H1 (cell line): ENCODE measurements around the gene FAM50B. TPM values are rescaled to one million over a fixed set of nuclear protein-coding genes. Genes with fewer than 3 reads are reported as not detected.

Experiments
- CTCF ChIA-PET: fragments of 300-600 bp; sonication (Branson Sonifier 250); formaldehyde crosslinking; loops from one replicate; lab custom pipeline; 2021; ENCODE audit not compliant: partially characterized antibody; lab: Charles Lee
- POLR2A ChIA-PET: fragments of 300-600 bp; sonication (Branson Sonifier 250); formaldehyde crosslinking; loops from one replicate; lab custom pipeline; 2021; ENCODE audit warnings: inconsistent platforms; ENCODE audit not compliant: partially characterized antibody; lab: Charles Lee
- DNase-seq, 2 experiments: peaks; one replicate each; pipeline versions ENCODE4 v3.0.0 to v3.0.0-alpha.2; 2010 to 2022; ENCODE audit warnings: low spot score in 2 of 2, low read depth in 1 of 2, mixed read lengths in 1 of 2
- FAIRE-seq: peaks from 2 replicates; lab custom pipeline; 2011; peaks lifted over from hg19 to GRCh38; lab: Jason Lieb, UNC
- H2AFZ ChIP-seq: 2 replicates; pipeline ENCODE4 v1.8.1; 2012; ENCODE audit warnings: low read length, inconsistent platforms
- H2AK5ac ChIP-seq: 2 replicates; pipeline ENCODE4 v1.6.1; 2013; ENCODE audit warnings: low read depth, low read length
- H2BK120ac ChIP-seq: replicated peaks from 2 replicates; pipeline ENCODE3; 2013; ENCODE audit warnings: low read depth, low read length, inconsistent platforms
- H2BK12ac ChIP-seq: 2 replicates; pipeline ENCODE4 v1.6.1; 2013; ENCODE audit warnings: low read depth, low read length
- H2BK15ac ChIP-seq: 2 replicates; pipeline ENCODE4 v1.6.1; 2013; ENCODE audit warnings: low read length
- H2BK20ac ChIP-seq: 2 replicates; pipeline ENCODE4 v1.6.1; 2013; ENCODE audit warnings: low read length
- H2BK5ac ChIP-seq: 2 replicates; pipeline ENCODE4 v1.6.1; 2013; ENCODE audit warnings: low read depth, low read length
- H3K14ac ChIP-seq: 2 replicates; pipeline ENCODE4 v1.6.1; 2013; ENCODE audit warnings: inconsistent platforms; ENCODE audit not compliant: insufficient read length
- H3K18ac ChIP-seq: 2 replicates; pipeline ENCODE4 v1.6.1; 2013; ENCODE audit warnings: low read length; ENCODE audit errors: extremely low read depth
- H3K23ac ChIP-seq: 2 replicates; pipeline ENCODE4 v1.6.1; 2013; ENCODE audit warnings: inconsistent platforms; ENCODE audit not compliant: insufficient read length
- H3K23me2 ChIP-seq: 2 replicates; pipeline ENCODE4 v1.6.1; 2013; ENCODE audit warnings: low read depth, low read length
- H3K27ac ChIP-seq: 2 replicates; pipeline ENCODE4 v1.6.1; 2011; ENCODE audit warnings: low read depth, low read length, inconsistent platforms
- H3K27me3 ChIP-seq, 4 experiments: replicated peaks in 1 of 4; 1 replicate in 1 of 4; 2 replicates in 3 of 4; pipeline versions ENCODE4 v1.6.1 to v1.8.1; 2011 to 2013; ENCODE audit warnings: low read length in 3 of 4, mild to moderate bottlenecking in 3 of 4, inconsistent platforms in 2 of 4, mixed read lengths in 2 of 4, moderate library complexity in 1 of 4; ENCODE audit not compliant: control insufficient read depth in 3 of 4, insufficient read depth in 3 of 4; ENCODE audit errors: extremely low read depth in 1 of 4
- H3K36me3 ChIP-seq, 4 experiments: 2 replicates each; pipeline versions ENCODE4 v1.6.1 to v1.8.1; 2011 to 2013; ENCODE audit warnings: mild to moderate bottlenecking in 4 of 4, low read length in 3 of 4, moderate library complexity in 2 of 4, control low read depth in 1 of 4, inconsistent platforms in 1 of 4; ENCODE audit not compliant: insufficient read depth in 4 of 4, control insufficient read depth in 2 of 4
- H3K4ac ChIP-seq: replicated peaks from 2 replicates; pipeline ENCODE3; 2013; ENCODE audit warnings: low read length, low read depth, mixed read lengths, inconsistent platforms; ENCODE audit not compliant: insufficient read length
- H3K4me1 ChIP-seq, 4 experiments: replicated peaks in 1 of 4; 1 replicate in 1 of 4; 2 replicates in 3 of 4; pipeline versions ENCODE4 v1.6.1 to v1.8.1; 2011 to 2013; ENCODE audit warnings: low read length in 3 of 4, inconsistent platforms in 2 of 4, mixed read lengths in 1 of 4; ENCODE audit not compliant: insufficient read depth in 4 of 4, control insufficient read depth in 3 of 4
- H3K4me2 ChIP-seq, 2 experiments: 2 replicates each; pipeline versions ENCODE4 v1.6.1 to v1.8.1; 2011 to 2013; ENCODE audit warnings: low read depth in 2 of 2, low read length in 2 of 2, control low read depth in 1 of 2, inconsistent platforms in 1 of 2, mild to moderate bottlenecking in 1 of 2; ENCODE audit not compliant: insufficient read depth in 1 of 2
- H3K4me3 ChIP-seq, 4 experiments: fragments of 200-600, 300-600 bp in 1 of 4; sonication (generic), shearing (Covaris generic), sonication (Bioruptor Twin) in 1 of 4; 2 replicates each; pipeline versions ENCODE4 v1.5.1 to v1.8.1; 2011 to 2016; ENCODE audit warnings: low read length in 4 of 4, low read depth in 3 of 4, control low read depth in 2 of 4, inconsistent platforms in 2 of 4, mild to moderate bottlenecking in 2 of 4, mixed read lengths in 1 of 4, moderate library complexity in 1 of 4; ENCODE audit not compliant: insufficient read depth in 2 of 4; ENCODE audit errors: extremely low read depth in 1 of 4
- H3K56ac ChIP-seq: replicated peaks from 2 replicates; pipeline ENCODE3; 2013; ENCODE audit warnings: low read depth, mild to moderate bottlenecking, mixed read lengths, low read length, inconsistent platforms; ENCODE audit not compliant: insufficient read length
- H3K79me1 ChIP-seq: 2 replicates; pipeline ENCODE4 v1.6.1; 2013; ENCODE audit warnings: low read depth, low read length, control low read depth
- H3K79me2 ChIP-seq, 2 experiments: 2 replicates each; pipeline versions ENCODE4 v1.6.1 to v1.8.1; 2012 to 2013; ENCODE audit warnings: low read length in 2 of 2, mild to moderate bottlenecking in 2 of 2, inconsistent platforms in 1 of 2; ENCODE audit not compliant: insufficient read depth in 2 of 2, control insufficient read depth in 1 of 2
- H3K9ac ChIP-seq, 4 experiments: replicated peaks in 1 of 4; 1 replicate in 1 of 4; 2 replicates in 3 of 4; pipeline versions ENCODE4 v1.6.1 to v1.8.1; 2011 to 2013; ENCODE audit warnings: low read depth in 3 of 4, low read length in 3 of 4, control low read depth in 2 of 4, mild to moderate bottlenecking in 2 of 4, moderate library complexity in 2 of 4, inconsistent platforms in 1 of 4; ENCODE audit errors: extremely low read depth in 1 of 4
- H3K9me3 ChIP-seq, 2 experiments: 2 replicates each; pipeline versions ENCODE4 v1.6.1 to v1.8.1; 2012 to 2013; ENCODE audit warnings: mild to moderate bottlenecking in 2 of 2, moderate library complexity in 2 of 2, control low read depth in 1 of 2, inconsistent platforms in 1 of 2, low read depth in 1 of 2, low read length in 1 of 2, mixed read lengths in 1 of 2; ENCODE audit not compliant: insufficient read depth in 2 of 2
- H4K20me1 ChIP-seq, 2 experiments: replicated peaks in 1 of 2; 2 replicates each; pipeline versions ENCODE3 to v1.8.1; 2011 to 2013; ENCODE audit warnings: inconsistent platforms in 2 of 2, low read length in 2 of 2, mild to moderate bottlenecking in 1 of 2; ENCODE audit not compliant: insufficient read depth in 2 of 2, control insufficient read depth in 1 of 2
- H4K5ac ChIP-seq: 2 replicates; pipeline ENCODE4 v1.6.1; 2013; ENCODE audit warnings: low read length, low read depth, mixed read lengths, inconsistent platforms; ENCODE audit not compliant: insufficient read length
- H4K8ac ChIP-seq: 2 replicates; pipeline ENCODE4 v1.8.0; 2013; ENCODE audit warnings: mild to moderate bottlenecking, moderate library complexity, low read length, inconsistent platforms; ENCODE audit not compliant: insufficient read depth; ENCODE audit errors: extremely low read depth
- H4K91ac ChIP-seq: replicated peaks from 2 replicates; pipeline ENCODE3; 2013; ENCODE audit warnings: low read length, mixed read lengths, inconsistent platforms; ENCODE audit not compliant: insufficient read length
- PHF8 ChIP-seq: fragments of 200-600 bp; sonication (generic); conservative IDR thresholded peaks from 2 replicates; pipeline ENCODE4 v1.7.1; 2012; ENCODE audit warnings: low read depth, mild to moderate bottlenecking, inconsistent platforms, low read length, moderate library complexity
- WGBS, 2 experiments: shearing (Covaris generic) in 1 of 2; methylation state at CpG; one replicate each; pipeline versions ENCODE4 v1.1.6 to v1.1.7; 2013 to 2015; ENCODE audit warnings: low lambda C conversion rate in 2 of 2, mixed read lengths in 2 of 2, inconsistent platforms in 1 of 2, low coverage in 1 of 2, missing lambda C conversion rate in 1 of 2; ENCODE audit not compliant: insufficient replicate concordance in 2 of 2, insufficient coverage in 1 of 2, insufficient read length in 1 of 2; ENCODE audit errors: extremely low coverage in 1 of 2, missing lambda C conversion rate in 1 of 2; 5-methylcytosine and 5-hydroxymethylcytosine counted together
- polyA plus RNA-seq, 7 experiments: library from polyadenylated mRNA; depleted of rRNA in 3 of 7; stranded (reverse) in 5 of 7; unstranded in 2 of 7; fragments of >200 nt in 5 of 7; fragments of 200-250 nt in 2 of 7; gene quantifications; 1 replicate in 5 of 7; 2 replicates in 1 of 7; 4 replicates in 1 of 7; pipeline versions ENCODE4 v1.2.1 to v1.2.3, GENCODE V29; 2011 to 2013; ENCODE audit warnings: missing spikeins in 2 of 7, mixed read lengths in 2 of 7
- total RNA-seq: library from RNA; stranded (reverse); fragmentation: NEBNext Ultra II Directional; extraction: Animal tissue kit (Norgen Biotek cat#: 25700); gene quantifications from 2 replicates; pipeline ENCODE4 v1.2.1, GENCODE V29; 2021
- TF ChIP-seq, protein P1 (sequence below): IDR thresholded peaks from 2 replicates; pipeline ENCODE4 v1.6.1; 2012; ENCODE audit warnings: inconsistent platforms

FAM50B gene
- total and polyA plus RNA-seq, 2 of the 8 experiments (the other 6 are each of a cell fraction or from before 2014, with no cell fraction given), result 3.1 to 3.2 TPM

DNA sequence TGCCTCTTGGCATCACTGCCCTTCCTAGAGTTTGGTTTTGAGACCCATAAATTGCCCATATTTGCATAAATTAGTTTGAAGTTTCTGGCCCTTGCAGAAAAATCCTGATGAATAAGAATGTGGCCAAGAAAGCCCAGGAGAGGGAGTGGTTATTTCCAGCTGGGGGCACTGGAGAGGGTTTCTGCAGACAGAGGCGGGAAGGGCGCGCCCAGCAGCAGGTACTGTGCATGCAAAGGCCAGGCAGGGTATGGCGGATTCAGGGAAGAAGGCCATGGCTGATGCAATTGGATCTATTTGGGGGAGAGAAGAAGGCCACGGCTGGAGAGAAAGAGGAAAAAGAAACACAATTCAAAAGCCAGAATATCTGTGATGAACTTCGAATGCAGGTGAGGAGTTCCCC, 49.5 kb upstream of the FAM50B start:
- WGBS, 2 experiments, result 79% methylated on average over 6 of the region's 6 CpGs; no CpG with 5 or more reads in 1 of the 2 experiments
- H3K56ac ChIP-seq, result no peak overlapping the region
- H2BK5ac ChIP-seq, result no peak overlapping the region
- FAIRE-seq, result no peak
- H3K4me1 ChIP-seq, result peaks cover 0 to 4% (median 3%) of the 10 kb centered on the region in 4 experiments; a peak in 5 of 7 replicates
- TF ChIP-seq, protein P1, sequence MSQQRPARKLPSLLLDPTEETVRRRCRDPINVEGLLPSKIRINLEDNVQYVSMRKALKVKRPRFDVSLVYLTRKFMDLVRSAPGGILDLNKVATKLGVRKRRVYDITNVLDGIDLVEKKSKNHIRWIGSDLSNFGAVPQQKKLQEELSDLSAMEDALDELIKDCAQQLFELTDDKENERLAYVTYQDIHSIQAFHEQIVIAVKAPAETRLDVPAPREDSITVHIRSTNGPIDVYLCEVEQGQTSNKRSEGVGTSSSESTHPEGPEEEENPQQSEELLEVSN, result 0 out of 2 replicates have a peak, but pooled peaks have one; percentile 48
- no peak for TF ChIP-seq PHF8
- H3K79me1 ChIP-seq, result no peaks in the 10 kb centered on the region
- H2BK15ac ChIP-seq, result no peak overlapping the region
- no peak overlapping the region for H2BK120ac ChIP-seq
- H4K5ac ChIP-seq, result no peak overlapping the region
- H3K79me2 ChIP-seq, result no peaks in the 10 kb centered on the region
- DNase-seq, result no peak
- H2BK20ac ChIP-seq, result no peak overlapping the region
- H3K27me3 ChIP-seq, result no peaks in the 10 kb centered on the region; a peak in 3 of 7 replicates
- H3K9me3 ChIP-seq, result no peaks in the 10 kb centered on the region
- ChIA-PET POLR2A (interaction anchor here (0.5 kb wide), 1 partner anchor 97 kb away, joined by 3 read pairs; no protein-coding TSS in a partner anchor), CTCF (interaction anchor here (1.0 to 3.0 kb wide), 5 partner anchors 9 to 443 kb away, joined by 3 to 13 read pairs (median 5); partner anchors contain the start of gene FAM50B)
- H3K4me2 ChIP-seq, result no peak overlapping the region
- H3K18ac ChIP-seq, result no peak overlapping the region
- H2AK5ac ChIP-seq, result no peak overlapping the region
- no peak overlapping the region for H3K23ac ChIP-seq
- no peak overlapping the region for H4K8ac ChIP-seq
- no peaks in the 10 kb centered on the region for H3K23me2 ChIP-seq
- H3K36me3 ChIP-seq, result no peaks in the 10 kb centered on the region
- H3K27ac ChIP-seq, result no peak overlapping the region
- H4K91ac ChIP-seq, result no peak overlapping the region
- no peak overlapping the region for H3K4ac ChIP-seq
- H3K14ac ChIP-seq, result no peak overlapping the region
- no peak overlapping the region for H3K4me3 ChIP-seq
- H3K9ac ChIP-seq, result no peak overlapping the region
- H2AFZ ChIP-seq, result 0 out of 2 replicates have a peak overlapping the region, but pooled peaks have one; percentile 18
- no peaks in the 10 kb centered on the region for H4K20me1 ChIP-seq
- no peak overlapping the region for H2BK12ac ChIP-seq
